Lung (tissue), 12 donors: Measurements from ENCODE around the gene PTPRD. TPM values are rescaled to one million over a fixed set of nuclear protein-coding genes. Genes with fewer than 3 reads are reported as not detected.

Experiments used
- ATAC-seq: fragments of 200-7000 bp; cut with Tn5 transposase; one replicate; pipeline ENCODE4 v1.9.1; 2020; ENCODE audit warnings: moderate number of reproducible peaks; ENCODE audit not compliant: insufficient read depth, low FRiP score
- DNase-seq, 3 donors: peaks; one replicate each; pipeline ENCODE4 v3.0.0-alpha.2; 2013 to 2017
- H3K27ac ChIP-seq, 2 donors: one replicate each; pipeline ENCODE4 v1.5.1; 2013; ENCODE audit warnings: mild to moderate bottlenecking in 2 of 2, moderate library complexity in 2 of 2, control low read depth in 1 of 2, inconsistent platforms in 1 of 2, low read depth in 1 of 2, low read length in 1 of 2
- H3K27me3 ChIP-seq, 3 donors: one replicate each; pipeline ENCODE4 v1.5.1; 2013; ENCODE audit warnings: low read length in 2 of 3; ENCODE audit not compliant: control insufficient read depth in 3 of 3, insufficient read depth in 3 of 3
- H3K36me3 ChIP-seq, 4 donors: one replicate each; pipeline ENCODE4 v1.5.1; 2013; ENCODE audit warnings: low read length in 4 of 4, mild to moderate bottlenecking in 1 of 4, moderate library complexity in 1 of 4; ENCODE audit not compliant: control insufficient read depth in 4 of 4, insufficient read depth in 4 of 4
- H3K4me1 ChIP-seq, 5 donors: one replicate each; pipeline ENCODE4 v1.5.1; 2013; ENCODE audit warnings: low read length in 5 of 5, mild to moderate bottlenecking in 2 of 5, moderate library complexity in 1 of 5; ENCODE audit not compliant: control insufficient read depth in 5 of 5, insufficient read depth in 5 of 5
- H3K4me3 ChIP-seq: one replicate; pipeline ENCODE4 v1.5.1; 2013; ENCODE audit warnings: mild to moderate bottlenecking, control low read depth, moderate library complexity
- H3K9ac ChIP-seq, 2 donors: one replicate each; pipeline ENCODE4 v1.5.1; 2013; ENCODE audit warnings: low read length in 2 of 2, control low read depth in 1 of 2; ENCODE audit not compliant: insufficient read depth in 1 of 2
- H3K9me3 ChIP-seq, 4 donors: one replicate each; pipeline ENCODE4 v1.5.1; 2013; ENCODE audit warnings: low read length in 3 of 4, mild to moderate bottlenecking in 1 of 4, moderate library complexity in 1 of 4; ENCODE audit not compliant: control insufficient read depth in 4 of 4, insufficient read depth in 3 of 4
- WGBS, 2 donors: extraction: QIAGEN DNeasy Blood & Tissue Kit; methylation state at CpG; one replicate each; pipeline ENCODE4 v1.1.7; 2013; 5-methylcytosine and 5-hydroxymethylcytosine counted together
- polyA plus RNA-seq, 2 donors: library from polyadenylated mRNA; stranded (reverse); fragments of 200-250 nt; gene quantifications; one replicate each; pipeline ENCODE4 v1.2.1, GENCODE V29; 2013
- total RNA-seq, 2 donors: library from RNA; depleted of rRNA in 1 of 2; stranded (reverse); fragments of >200 nt in 1 of 2; gene quantifications; one replicate each; pipeline ENCODE4 v1.2.1, GENCODE V29; 2014 to 2021
- TF ChIP-seq, protein P1 (sequence below): IDR thresholded peaks from 2 replicates; pipeline ENCODE4 v1.5.1; 2012; ENCODE audit warnings: mild to moderate bottlenecking; ENCODE audit errors: control extremely low read depth, extremely low read depth
- donor health status: control.
- donor health status: control.
- donor health status: Bipolar disorder and iron deficiency.
- donor health status: healthy.
- donor health status: DM: yes; HTN: yes; CAD: no.

Gene PTPRD
- total and polyA plus RNA-seq, 4 donors = 1.9 to 145 (median 13.7) TPM

DNA sequence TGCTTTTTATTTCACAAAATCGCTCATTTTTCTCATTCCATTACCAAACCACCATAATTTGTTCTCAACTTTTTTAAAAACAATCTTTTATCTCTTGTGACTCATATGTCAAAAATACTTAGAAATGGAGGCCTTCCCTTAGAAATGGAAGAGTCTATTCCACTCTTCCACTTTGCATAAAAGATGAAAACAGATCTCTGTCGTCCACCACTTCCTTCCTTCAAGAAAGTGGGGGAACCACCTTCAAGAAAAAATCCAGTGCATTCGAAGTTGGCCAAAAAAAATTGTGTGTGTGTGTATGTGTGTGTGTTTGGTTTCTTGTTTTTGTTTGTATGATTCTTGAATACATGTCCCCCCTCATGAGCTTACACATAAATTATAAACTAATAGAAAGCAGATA lies 2184.4 kb downstream of the PTPRD start:
- H3K4me1 ChIP-seq = peaks cover 0 to 7% (median 0%) of the 10 kb centered on the region in 5 donors
- H3K9ac ChIP-seq = no peak overlapping the region
- no peak overlapping the region for H3K27ac ChIP-seq
- H3K27me3 ChIP-seq = no peaks in the 10 kb centered on the region
- H3K4me3 ChIP-seq = no peak overlapping the region
- no peak for DNase-seq
- WGBS, 2 donors = 43 to 58% methylated on average over 3 of the region's 3 CpGs
- TF ChIP-seq, protein P1, sequence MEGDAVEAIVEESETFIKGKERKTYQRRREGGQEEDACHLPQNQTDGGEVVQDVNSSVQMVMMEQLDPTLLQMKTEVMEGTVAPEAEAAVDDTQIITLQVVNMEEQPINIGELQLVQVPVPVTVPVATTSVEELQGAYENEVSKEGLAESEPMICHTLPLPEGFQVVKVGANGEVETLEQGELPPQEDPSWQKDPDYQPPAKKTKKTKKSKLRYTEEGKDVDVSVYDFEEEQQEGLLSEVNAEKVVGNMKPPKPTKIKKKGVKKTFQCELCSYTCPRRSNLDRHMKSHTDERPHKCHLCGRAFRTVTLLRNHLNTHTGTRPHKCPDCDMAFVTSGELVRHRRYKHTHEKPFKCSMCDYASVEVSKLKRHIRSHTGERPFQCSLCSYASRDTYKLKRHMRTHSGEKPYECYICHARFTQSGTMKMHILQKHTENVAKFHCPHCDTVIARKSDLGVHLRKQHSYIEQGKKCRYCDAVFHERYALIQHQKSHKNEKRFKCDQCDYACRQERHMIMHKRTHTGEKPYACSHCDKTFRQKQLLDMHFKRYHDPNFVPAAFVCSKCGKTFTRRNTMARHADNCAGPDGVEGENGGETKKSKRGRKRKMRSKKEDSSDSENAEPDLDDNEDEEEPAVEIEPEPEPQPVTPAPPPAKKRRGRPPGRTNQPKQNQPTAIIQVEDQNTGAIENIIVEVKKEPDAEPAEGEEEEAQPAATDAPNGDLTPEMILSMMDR = no peak
- H3K36me3 ChIP-seq = peaks cover 0 to 6% (median 2%) of the 10 kb centered on the region in 4 donors
- H3K9me3 ChIP-seq = no peaks in the 10 kb centered on the region
- no peak for ATAC-seq

GRCh38 chr9:8424786-8425410 lies 2187.9 kb downstream of the PTPRD start:
- 88 to 95% methylated on average over 3 of the region's 3 CpGs for WGBS, 2 donors
- Histone ChIP-seq H3K9ac (no peak overlapping the region), H3K9me3 (no peaks in the 10 kb centered on the region), H3K4me1 (peaks cover 0 to 11% (median 0%) of the 10 kb centered on the region in 5 donors), H3K4me3 (no peak overlapping the region), H3K27ac (no peak overlapping the region), H3K36me3 (peaks cover 0 to 6% (median 0%) of the 10 kb centered on the region in 4 donors), H3K27me3 (no peaks in the 10 kb centered on the region)
- ATAC-seq = no peak
- TF ChIP-seq, protein P1 = no peak
- peak in 2 of 3 donors; percentile 51 to 55 for DNase-seq

- 40 to 76% methylated on average over 2 of the region's 2 CpGs for WGBS, 2 donors
- H3K4me1 ChIP-seq = peaks cover 0 to 11% (median 0%) of the 10 kb centered on the region in 5 donors
- TF ChIP-seq, protein P1 = no peak
- H3K4me3 ChIP-seq = no peak overlapping the region
- no peak overlapping the region for H3K9ac ChIP-seq
- ATAC-seq (no peak), DNase-seq (no peak)
- H3K36me3 ChIP-seq = peaks cover 0 to 2% (median 0%) of the 10 kb centered on the region in 4 donors
- no peak overlapping the region for H3K27ac ChIP-seq
- H3K9me3 ChIP-seq = no peaks in the 10 kb centered on the region
- H3K27me3 ChIP-seq = no peaks in the 10 kb centered on the region
Measured at GRCh38 chr9:8420416-8420815, 2192.4 kb downstream of the PTPRD start.
